T-cell (primary cell): Measurements from ENCODE around the gene LRRC28. TPM values are rescaled to one million over a fixed set of nuclear protein-coding genes. Genes with fewer than 3 reads are reported as not detected.

ENCODE experiments used
- ATAC-seq, 4 experiments: fragments of 200-7000 bp in 3 of 4; fragments of 150-1000 bp in 1 of 4; cut with Tn5 transposase; replicated peaks in 1 of 4; 1 replicate in 3 of 4; 2 replicates in 1 of 4; pipeline ENCODE4 v1.10.0; 2021; ENCODE audit warnings: moderate library complexity in 3 of 4, mild to moderate bottlenecking in 2 of 4, moderate number of reproducible peaks in 1 of 4
- CTCF ChIA-PET, 2 donors: fragments of 300-600 bp; sonication (Branson Sonifier 250); formaldehyde crosslinking; loops; one replicate each; lab custom pipeline; 2022; ENCODE audit warnings: antibody characterized with exemption in 2 of 2; lab: Charles Lee
- POLR2A ChIA-PET, 2 donors: fragments of 300-600 bp; sonication (Branson Sonifier 250); formaldehyde crosslinking; loops; one replicate each; lab custom pipeline; 2022; ENCODE audit warnings: antibody characterized with exemption in 2 of 2; lab: Charles Lee
- DNase-seq, 35 experiments: peaks; one replicate each; pipeline versions ENCODE4 v3.0.0 to v3.0.0-alpha.2; 2013 to 2023
- H3K27ac ChIP-seq: one replicate; pipeline ENCODE4 v1.5.1; 2013; ENCODE audit warnings: low read length
- H3K27me3 ChIP-seq, 2 experiments: replicated peaks in 1 of 2; 1 replicate in 1 of 2; 2 replicates in 1 of 2; pipeline versions ENCODE4 v1.6.1 to v1.7.0; 2013; ENCODE audit warnings: low read length in 1 of 2, mixed read lengths in 1 of 2; ENCODE audit not compliant: control insufficient read depth in 2 of 2, insufficient read depth in 2 of 2; ENCODE audit errors: extremely low read depth in 1 of 2
- H3K36me3 ChIP-seq, 2 donors: 1 replicate in 1 of 2; 2 replicates in 1 of 2; pipeline versions ENCODE4 v1.6.1 to v1.7.0; 2013; ENCODE audit warnings: low read length in 1 of 2; ENCODE audit not compliant: control insufficient read depth in 2 of 2, insufficient read depth in 1 of 2; ENCODE audit errors: extremely low read depth in 1 of 2
- H3K4me1 ChIP-seq, 2 experiments: 1 replicate in 1 of 2; 2 replicates in 1 of 2; pipeline versions ENCODE4 v1.6.1 to v1.7.0; 2013; ENCODE audit warnings: low read length in 2 of 2, mixed read lengths in 1 of 2; ENCODE audit not compliant: insufficient read depth in 2 of 2, control insufficient read depth in 1 of 2; ENCODE audit errors: extremely low read depth in 1 of 2
- H3K4me3 ChIP-seq, 2 donors: 1 replicate in 1 of 2; 2 replicates in 1 of 2; pipeline versions ENCODE4 v1.5.1 to v1.7.0; 2013; ENCODE audit warnings: mild to moderate bottlenecking in 2 of 2, low read length in 1 of 2, moderate library complexity in 1 of 2; ENCODE audit not compliant: control insufficient read depth in 1 of 2; ENCODE audit errors: extremely low read depth in 1 of 2
- H3K9me3 ChIP-seq: 2 replicates; pipeline ENCODE4 v1.7.0; 2013
- H3K27ac Mint-ChIP-seq, 2 donors: one replicate each; pipeline ENCODE4 v1.8.0; 2020 to 2021; ENCODE audit warnings: mild to moderate bottlenecking in 2 of 2, mixed read lengths in 2 of 2
- H3K27me3 Mint-ChIP-seq, 2 donors: one replicate each; pipeline ENCODE4 v1.8.0; 2021 to 2022; ENCODE audit warnings: mixed read lengths in 2 of 2
- H3K36me3 Mint-ChIP-seq: one replicate; pipeline ENCODE4 v1.8.0; 2021; ENCODE audit warnings: mixed read lengths
- H3K4me1 Mint-ChIP-seq, 3 donors: one replicate each; pipeline ENCODE4 v1.8.0; 2020 to 2022; ENCODE audit warnings: mixed read lengths in 3 of 3, mild to moderate bottlenecking in 1 of 3
- H3K4me3 Mint-ChIP-seq, 3 donors: one replicate each; pipeline ENCODE4 v1.8.0; 2020 to 2022; ENCODE audit warnings: mild to moderate bottlenecking in 3 of 3, mixed read lengths in 3 of 3, moderate library complexity in 3 of 3
- H3K9me3 Mint-ChIP-seq, 3 donors: one replicate each; pipeline ENCODE4 v1.8.0; 2020 to 2022; ENCODE audit warnings: mixed read lengths in 3 of 3
- WGBS: methylation state at CpG from one replicate; pipeline ENCODE4 v1.1.5; 2013; ENCODE audit warnings: missing lambda C conversion rate; ENCODE audit not compliant: insufficient coverage; 5-methylcytosine and 5-hydroxymethylcytosine counted together
- total RNA-seq, 35 experiments: library from RNA in 6 of 35; stranded (reverse) in 6 of 35; fragments of 120-200 nt in 1 of 35; gene quantifications; one replicate each; pipeline versions ENCODE4 v1.2.1 to v1.2.4 and lab custom pipeline; 2013 to 2026

LRRC28 gene
- total RNA-seq, 5 donors from 2014 or later (not counting 1 experiment from before 2014, with no cell fraction given) = 14.2 to 20.0 (median 16.5) TPM

- no peaks in the 10 kb centered on the region for H3K9me3 Mint-ChIP-seq
- no peaks in the 10 kb centered on the region for H3K36me3 ChIP-seq
- CTCF ChIA-PET = interaction anchor here (0.9 to 6.2 kb wide), 3 partner anchors 359 to 388 kb away, joined by 3 to 51 read pairs (median 6); partner anchors contain the start of gene LYSMD4 (in 1 of the 2)
- ATAC-seq (no peak), DNase-seq (no peak)
- peaks cover 17% of the 10 kb centered on the region for H3K36me3 Mint-ChIP-seq
- H3K27me3 ChIP-seq = no peaks in the 10 kb centered on the region
- no peaks in the 10 kb centered on the region for H3K4me1 ChIP-seq
- H3K27ac Mint-ChIP-seq = no peak overlapping the region
- WGBS = no CpG with 5 or more reads among the region's 2 CpGs
- no peak overlapping the region for H3K4me3 Mint-ChIP-seq
- POLR2A ChIA-PET = no interaction called here
- peaks cover 4 to 10% (median 7%) of the 10 kb centered on the region in 3 donors for H3K4me1 Mint-ChIP-seq
- H3K9me3 ChIP-seq = no peaks in the 10 kb centered on the region
- H3K27ac ChIP-seq = no peak overlapping the region
- no peaks in the 10 kb centered on the region for H3K27me3 Mint-ChIP-seq
- no peak overlapping the region for H3K4me3 ChIP-seq
Measured at GRCh38 chr15:99345242-99345641, 94.0 kb downstream of the LRRC28 start.

GRCh38 chr15:99345832-99346462, 94.7 kb downstream of the LRRC28 start:
- POLR2A ChIA-PET = no interaction called here
- Mint-ChIP-seq H3K27me3 (no peaks in the 10 kb centered on the region), H3K9me3 (no peaks in the 10 kb centered on the region), H3K4me1 (peaks cover 4 to 10% (median 7%) of the 10 kb centered on the region in 3 donors), H3K27ac (no peak overlapping the region), H3K4me3 (no peak overlapping the region), H3K36me3 (peaks cover 19% of the 10 kb centered on the region)
- no peaks in the 10 kb centered on the region for H3K27me3 ChIP-seq
- no peak overlapping the region for H3K4me3 ChIP-seq
- no peak overlapping the region for H3K27ac ChIP-seq
- ATAC-seq (no peak), DNase-seq (no peak)
- 100% methylated on average over 2 of the region's 3 CpGs for WGBS
- no peaks in the 10 kb centered on the region for H3K36me3 ChIP-seq
- H3K9me3 ChIP-seq = no peaks in the 10 kb centered on the region
- CTCF ChIA-PET = interaction anchor here (1.7 to 6.2 kb wide), 2 partner anchors 358 kb away, joined by 6 to 51 read pairs; no protein-coding TSS in a partner anchor
- H3K4me1 ChIP-seq = no peaks in the 10 kb centered on the region

- H3K4me3 Mint-ChIP-seq = no peak overlapping the region
- no peaks in the 10 kb centered on the region for H3K27me3 Mint-ChIP-seq
- Histone ChIP-seq H3K9me3 (no peaks in the 10 kb centered on the region), H3K36me3 (no peaks in the 10 kb centered on the region), H3K27me3 (no peaks in the 10 kb centered on the region), H3K27ac (no peak overlapping the region), H3K4me3 (no peak overlapping the region), H3K4me1 (no peaks in the 10 kb centered on the region)
- no CpG with 5 or more reads among the region's 1 CpG for WGBS
- DNase-seq (no peak), ATAC-seq (no peak)
- ChIA-PET CTCF (interaction anchor here in 1 of 2 donors (2.2 kb wide), 1 partner anchor 357 kb away, joined by 5 read pairs; no protein-coding TSS in a partner anchor), POLR2A (no interaction called here)
- no peak overlapping the region for H3K27ac Mint-ChIP-seq
- H3K4me1 Mint-ChIP-seq = peaks cover 4 to 10% (median 7%) of the 10 kb centered on the region in 3 donors
- peaks cover 27% of the 10 kb centered on the region for H3K36me3 Mint-ChIP-seq
- H3K9me3 Mint-ChIP-seq = no peaks in the 10 kb centered on the region
Measured at GRCh38 chr15:99347574-99347973, 96.3 kb downstream of the LRRC28 start.

- H3K27me3 Mint-ChIP-seq = no peaks in the 10 kb centered on the region
- no peaks in the 10 kb centered on the region for H3K9me3 Mint-ChIP-seq
- POLR2A ChIA-PET = interaction anchor here in 1 of 2 donors (0.6 to 0.8 kb wide), 2 partner anchors 138 to 338 kb away, joined by 3 read pairs; no protein-coding TSS in a partner anchor
- WGBS = no CpG with 5 or more reads among the region's 3 CpGs
- Histone ChIP-seq H3K4me1 (no peaks in the 10 kb centered on the region), H3K9me3 (no peaks in the 10 kb centered on the region), H3K4me3 (no peak overlapping the region), H3K36me3 (peaks cover 0 to 3% of the 10 kb centered on the region in 2 donors), H3K27ac (no peak overlapping the region), H3K27me3 (no peaks in the 10 kb centered on the region)
- no peak for ATAC-seq
- peaks cover 4 to 10% (median 7%) of the 10 kb centered on the region in 3 donors for H3K4me1 Mint-ChIP-seq
- no peak overlapping the region for H3K4me3 Mint-ChIP-seq
- peaks cover 35% of the 10 kb centered on the region for H3K36me3 Mint-ChIP-seq
- DNase-seq = no peak
- CTCF ChIA-PET = interaction anchor here in 1 of 2 donors (2.2 kb wide), 1 partner anchor 356 kb away, joined by 5 read pairs; no protein-coding TSS in a partner anchor
- no peak overlapping the region for H3K27ac Mint-ChIP-seq
Measured at GRCh38 chr15:99348412-99348811, 97.1 kb downstream of the LRRC28 start.

- Histone ChIP-seq H3K27ac (no peak overlapping the region), H3K4me3 (no peak overlapping the region), H3K4me1 (no peaks in the 10 kb centered on the region), H3K9me3 (no peaks in the 10 kb centered on the region), H3K36me3 (peaks cover 0 to 3% of the 10 kb centered on the region in 2 donors), H3K27me3 (no peaks in the 10 kb centered on the region)
- POLR2A ChIA-PET = no interaction called here
- Mint-ChIP-seq H3K4me3 (no peak overlapping the region), H3K27ac (no peak overlapping the region), H3K36me3 (peaks cover 43% of the 10 kb centered on the region), H3K9me3 (no peaks in the 10 kb centered on the region), H3K4me1 (no peaks in the 10 kb centered on the region), H3K27me3 (no peaks in the 10 kb centered on the region)
- CTCF ChIA-PET = interaction anchor here in 1 of 2 donors (1.0 kb wide), 1 partner anchor 354 kb away, joined by 4 read pairs; no protein-coding TSS in a partner anchor
- WGBS = 100% methylated on average over 1 of the region's 3 CpGs
- DNase-seq (no peak), ATAC-seq (no peak)
Measured at GRCh38 chr15:99350408-99350807, 99.1 kb downstream of the LRRC28 start.

GRCh38 chr15:99359769-99360168, 108.5 kb downstream of the LRRC28 start:
- H3K9me3 Mint-ChIP-seq = no peaks in the 10 kb centered on the region

More at GRCh38 chr15:99359769-99360168, 108.5 kb downstream of the LRRC28 start:
- H3K27me3 Mint-ChIP-seq = no peaks in the 10 kb centered on the region
- no peak overlapping the region for H3K27ac Mint-ChIP-seq
- H3K4me1 Mint-ChIP-seq = peaks cover 7 to 9% (median 8%) of the 10 kb centered on the region in 3 donors
- H3K4me3 ChIP-seq = no peak overlapping the region
- 50% methylated on average over 1 of the region's 2 CpGs for WGBS
- CTCF ChIA-PET = no interaction called here
- no peak for ATAC-seq
- no peaks in the 10 kb centered on the region for H3K27me3 ChIP-seq
- H3K4me3 Mint-ChIP-seq = no peak overlapping the region
- DNase-seq = no peak
- no peaks in the 10 kb centered on the region for H3K9me3 ChIP-seq
- H3K36me3 Mint-ChIP-seq = peaks cover 37% of the 10 kb centered on the region
- peaks cover 0 to 2% of the 10 kb centered on the region in 2 donors for H3K36me3 ChIP-seq
- no peaks in the 10 kb centered on the region for H3K4me1 ChIP-seq
- POLR2A ChIA-PET = no interaction called here
- H3K27ac ChIP-seq = no peak overlapping the region
